ENCODE measurements around the gene ARHGAP15.

Gene ARHGAP15

GRCh38 chr2:143218621-143219020 lies 89.4 kb downstream of the ARHGAP15 start:
- DNase-seq (ENCODE audit: insufficient read length, low spot score) = no peak
- TF ChIP-seq, protein P1, sequence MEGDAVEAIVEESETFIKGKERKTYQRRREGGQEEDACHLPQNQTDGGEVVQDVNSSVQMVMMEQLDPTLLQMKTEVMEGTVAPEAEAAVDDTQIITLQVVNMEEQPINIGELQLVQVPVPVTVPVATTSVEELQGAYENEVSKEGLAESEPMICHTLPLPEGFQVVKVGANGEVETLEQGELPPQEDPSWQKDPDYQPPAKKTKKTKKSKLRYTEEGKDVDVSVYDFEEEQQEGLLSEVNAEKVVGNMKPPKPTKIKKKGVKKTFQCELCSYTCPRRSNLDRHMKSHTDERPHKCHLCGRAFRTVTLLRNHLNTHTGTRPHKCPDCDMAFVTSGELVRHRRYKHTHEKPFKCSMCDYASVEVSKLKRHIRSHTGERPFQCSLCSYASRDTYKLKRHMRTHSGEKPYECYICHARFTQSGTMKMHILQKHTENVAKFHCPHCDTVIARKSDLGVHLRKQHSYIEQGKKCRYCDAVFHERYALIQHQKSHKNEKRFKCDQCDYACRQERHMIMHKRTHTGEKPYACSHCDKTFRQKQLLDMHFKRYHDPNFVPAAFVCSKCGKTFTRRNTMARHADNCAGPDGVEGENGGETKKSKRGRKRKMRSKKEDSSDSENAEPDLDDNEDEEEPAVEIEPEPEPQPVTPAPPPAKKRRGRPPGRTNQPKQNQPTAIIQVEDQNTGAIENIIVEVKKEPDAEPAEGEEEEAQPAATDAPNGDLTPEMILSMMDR (IDR thresholded peaks at IDR 0.05; ENCODE audit: insufficient read depth, missing control alignments) = no peak
- no peak for FAIRE-seq

GRCh38 chr2:143219266-143219665 lies 90.0 kb downstream of the ARHGAP15 start:
- DNase-seq (ENCODE audit: insufficient read length, low spot score) (no peak), FAIRE-seq (peak; percentile 16)
- TF ChIP-seq, protein P1 (IDR thresholded peaks at IDR 0.05; ENCODE audit: insufficient read depth, missing control alignments) = no peak

- DNase-seq (ENCODE audit: insufficient read length, low spot score) (no peak), FAIRE-seq (no peak)
- TF ChIP-seq, protein P1 (IDR thresholded peaks at IDR 0.05; ENCODE audit: insufficient read depth, missing control alignments) = no peak
Measured at GRCh38 chr2:143223556-143223955, 94.3 kb downstream of the ARHGAP15 start.

- TF ChIP-seq, protein P1 (IDR thresholded peaks at IDR 0.05; ENCODE audit: insufficient read depth, missing control alignments) = no peak
- no peak for FAIRE-seq
- no peak for DNase-seq (ENCODE audit: insufficient read length, low spot score)
Measured at GRCh38 chr2:143225931-143226330, 96.7 kb downstream of the ARHGAP15 start.

DNA sequence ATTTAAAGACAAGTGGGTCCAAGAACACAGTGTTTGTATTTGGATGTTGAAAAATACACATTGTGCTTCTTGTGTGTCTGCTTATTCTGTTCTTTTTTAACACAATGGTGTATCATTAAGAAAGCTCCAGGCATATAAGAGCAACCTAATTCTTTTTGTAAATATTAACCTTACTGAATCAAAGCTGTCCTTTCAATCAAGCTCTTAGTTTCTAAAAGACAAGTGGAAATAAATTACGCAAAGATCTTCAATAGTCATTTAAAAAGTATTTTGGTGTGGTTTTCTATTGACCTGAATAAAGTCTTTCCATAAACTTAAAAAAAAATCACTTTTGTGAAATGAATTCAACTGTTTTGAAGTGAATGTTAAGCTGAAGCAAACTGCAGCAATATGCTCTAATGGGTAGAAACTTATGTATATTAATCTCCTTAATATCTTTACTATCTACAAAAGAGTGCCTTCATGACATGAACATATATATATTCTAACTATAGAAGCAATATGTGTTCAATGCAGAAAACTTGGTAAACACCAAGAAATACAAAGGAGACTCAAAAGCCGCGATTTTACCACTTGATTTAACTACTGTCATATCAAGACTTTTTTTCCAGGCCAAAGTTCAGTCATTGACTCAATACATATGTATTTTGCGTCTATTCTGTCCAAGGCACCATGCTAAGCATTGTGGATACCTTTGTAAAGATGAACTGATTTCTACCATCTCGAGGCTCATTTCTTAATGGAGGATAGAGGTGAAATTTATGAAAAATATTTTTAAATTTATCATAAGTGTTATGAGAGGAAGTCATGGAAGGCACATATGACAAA lies 97.7 kb downstream of the ARHGAP15 start:
- no peak for FAIRE-seq
- TF ChIP-seq, protein P1 (IDR thresholded peaks at IDR 0.05; ENCODE audit: insufficient read depth, missing control alignments) = no peak
- no peak for DNase-seq (ENCODE audit: insufficient read length, low spot score)

DNA sequence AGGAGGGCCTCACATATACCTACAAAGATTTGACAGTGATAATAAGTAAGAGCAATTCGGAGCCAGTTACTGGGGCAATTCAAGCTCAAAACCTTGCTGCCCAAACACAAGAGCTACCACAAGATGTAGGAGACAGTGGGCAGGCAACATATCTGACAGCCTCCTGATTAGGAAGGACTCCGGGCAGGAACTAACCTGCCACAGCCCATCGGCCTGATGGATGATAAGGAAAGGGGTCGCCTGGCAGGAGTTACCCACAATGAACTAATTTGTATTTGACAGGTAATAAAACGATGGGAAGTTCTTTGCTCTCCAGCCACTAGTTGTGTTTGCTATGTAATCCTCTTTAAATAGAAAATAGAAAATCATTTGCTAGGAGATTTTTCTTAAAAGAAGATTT lies 100.2 kb downstream of the ARHGAP15 start:
- FAIRE-seq = no peak
- TF ChIP-seq, protein P1 (IDR thresholded peaks at IDR 0.05; ENCODE audit: insufficient read depth, missing control alignments) = no peak

DNA sequence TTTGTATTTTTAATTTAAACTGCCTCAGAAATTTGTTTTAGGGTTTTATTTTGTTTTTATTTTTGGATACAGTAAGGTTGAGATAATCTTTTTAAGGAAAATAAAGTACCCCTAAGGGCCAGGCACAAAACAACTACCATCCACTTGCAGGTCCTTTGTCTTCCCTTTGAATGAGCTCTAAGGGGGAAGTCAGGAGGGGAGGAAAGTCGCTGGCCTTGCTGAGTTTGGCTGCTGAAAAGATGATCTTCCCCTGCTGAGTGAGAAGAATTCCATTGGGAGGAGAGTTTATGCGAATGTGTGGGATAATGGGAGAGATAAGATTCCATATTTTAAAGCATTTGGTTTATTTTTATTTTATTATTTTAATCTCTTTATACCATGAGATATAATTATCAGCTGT lies 100.7 kb downstream of the ARHGAP15 start:
- no peak for DNase-seq (ENCODE audit: insufficient read length, low spot score)
- TF ChIP-seq, protein P1 (IDR thresholded peaks at IDR 0.05; ENCODE audit: insufficient read depth, missing control alignments) = no peak
- FAIRE-seq = no peak

More for the DNA sequence above, 100.2 kb downstream of the ARHGAP15 start:
- DNase-seq (ENCODE audit: insufficient read length, low spot score) = no peak
